Measurements from ENCODE around the gene JAK3.

DNA sequence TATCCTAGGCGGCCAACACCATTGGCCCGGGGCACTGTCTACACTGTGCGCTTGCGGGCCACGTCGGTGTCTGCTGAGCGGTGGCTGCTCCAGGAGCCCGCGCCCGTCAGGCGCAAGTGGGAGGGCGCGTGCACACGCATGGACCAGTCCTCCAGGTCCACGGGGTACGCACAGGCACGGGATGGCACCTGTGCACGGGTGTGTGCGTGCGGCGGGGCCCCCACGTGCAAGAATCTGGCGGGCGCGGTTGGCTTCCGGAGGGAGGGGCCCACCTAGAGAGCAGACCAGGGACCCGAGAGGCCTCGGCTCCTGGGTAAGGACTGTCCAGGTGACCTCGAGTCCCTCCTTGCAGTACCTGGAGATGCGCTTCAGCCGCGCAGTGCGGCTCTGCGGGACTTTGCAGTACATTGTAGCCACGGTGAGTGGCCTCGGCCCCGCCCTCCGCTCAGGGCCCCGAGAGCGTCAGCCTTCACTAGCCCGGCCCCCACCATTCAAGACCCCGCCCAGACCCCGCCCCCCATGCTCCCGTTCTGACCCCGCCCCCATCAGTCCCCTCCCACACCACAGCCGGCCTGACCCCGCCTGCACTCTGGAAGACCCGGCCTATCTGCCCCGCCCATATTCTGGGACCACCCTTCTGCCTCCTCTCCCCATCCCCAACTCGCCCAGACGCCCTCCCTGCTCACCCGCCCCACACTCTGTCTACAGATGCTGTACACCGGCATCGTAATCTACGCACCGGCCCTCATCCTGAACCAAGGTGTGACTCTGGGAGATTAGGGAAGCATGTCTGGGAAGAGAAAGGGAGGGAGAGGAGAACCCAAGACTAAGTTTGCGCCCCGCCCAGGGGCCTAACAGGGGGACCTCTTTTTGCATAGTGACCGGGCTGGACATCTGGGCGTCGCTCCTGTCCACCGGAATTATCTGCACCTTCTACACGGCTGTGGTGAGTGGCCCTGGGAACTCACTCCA lies 26.3 kb upstream of the JAK3 start:
- TF ChIP-seq EZH2 (IDR thresholded peaks at IDR 0.05) (no peak), FOXP2 (optimal IDR thresholded peaks at IDR 0.05; ENCODE audit: control extremely low read depth, extremely low read length, insufficient read depth) (no peak), POLR2AphosphoS5 (IDR thresholded peaks at IDR 0.05; ENCODE audit: borderline replicate concordance, low read depth, low read length) (no peak)

All from SK-N-MC (cell line).